GM10266 (cell line): ENCODE measurements around the gene CKS2.
"Not testable (repeated sequence)": the region's sequence is repeated elsewhere in the genome, so short reads cannot be mapped to it uniquely, and the experiment has no call there.

Source experiments
- DNase-seq: peaks from one replicate; pipeline ENCODE4 v3.0.0; 2012; ENCODE audit errors: extremely low spot score
- CTCF ChIP-seq: IDR thresholded peaks from 2 replicates; pipeline ENCODE4 v1.5.1; 2012; ENCODE audit warnings: mild to moderate bottlenecking, low read depth; ENCODE audit not compliant: control insufficient read depth, insufficient read depth; ENCODE audit errors: missing control alignments

The CKS2 gene

GRCh38 chr9:89340332-89340731 is 29.3 kb downstream of the CKS2 start:
- no peak for TF ChIP-seq CTCF

GRCh38 chr9:89342213-89342612 is 31.2 kb downstream of the CKS2 start:
- no peak for DNase-seq
- no peak for TF ChIP-seq CTCF

More at GRCh38 chr9:89340332-89340731, 29.3 kb downstream of the CKS2 start:
- DNase-seq = peak; percentile 71

GRCh38 chr9:89342948-89343347 is 32.0 kb downstream of the CKS2 start:
- no peak for TF ChIP-seq CTCF
- no peak for DNase-seq

GRCh38 chr9:89343812-89344211 is 32.8 kb downstream of the CKS2 start:
- not testable (repeated sequence) for DNase-seq

- no peak for DNase-seq
- no peak for TF ChIP-seq CTCF
Measured at GRCh38 chr9:89345476-89345875, 34.5 kb downstream of the CKS2 start.

- DNase-seq = no peak
Measured at GRCh38 chr9:89346696-89347095, 35.7 kb downstream of the CKS2 start.

GRCh38 chr9:89347651-89348050 is 36.7 kb downstream of the CKS2 start:
- DNase-seq = no peak
- TF ChIP-seq CTCF = no peak

More at GRCh38 chr9:89346696-89347095, 35.7 kb downstream of the CKS2 start:
- TF ChIP-seq CTCF = no peak

GRCh38 chr9:89349607-89350006 is 38.6 kb downstream of the CKS2 start:
- no peak for TF ChIP-seq CTCF
- no peak for DNase-seq
